HTR-8/SVneo (cell line): Measurements from ENCODE around the gene DDO.

ENCODE experiments used
- DNase-seq: peaks from one replicate; pipeline ENCODE4 v3.0.0; 2011; ENCODE audit warnings: low spot score, mixed read lengths; ENCODE audit not compliant: insufficient read length
- FAIRE-seq: peaks from 2 replicates; lab custom pipeline; 2011; peaks lifted over from hg19 to GRCh38; lab: Jason Lieb, UNC

Gene DDO

GRCh38 chr6:110421749-110422443 is 6.5 kb upstream of the DDO start:
- no peak for DNase-seq
- FAIRE-seq: no peak

GRCh38 chr6:110419028-110419739 is 3.8 kb upstream of the DDO start:
- DNase-seq: no peak
- no peak for FAIRE-seq

- DNase-seq (no peak), FAIRE-seq (no peak)
Observed at GRCh38 chr6:110418594-110418993, 3.2 kb upstream of the DDO start.

- FAIRE-seq: peak; percentile 4
Observed at GRCh38 chr6:110414669-110415068, 706 bp downstream of the DDO start.

GRCh38 chr6:110412360-110412759 is 3.0 kb downstream of the DDO start:
- FAIRE-seq (no peak), DNase-seq (no peak)

More at GRCh38 chr6:110414669-110415068, 706 bp downstream of the DDO start:
- DNase-seq: no peak

- DNase-seq (no peak), FAIRE-seq (no peak)
Observed at GRCh38 chr6:110410511-110410910, 4.9 kb downstream of the DDO start.

GRCh38 chr6:110409794-110410193 is 5.6 kb downstream of the DDO start:
- no peak for FAIRE-seq
- DNase-seq: no peak

- DNase-seq: no peak
- FAIRE-seq: no peak
Observed at GRCh38 chr6:110408901-110409300, 6.5 kb downstream of the DDO start.

GRCh38 chr6:110404607-110405006 is 10.8 kb downstream of the DDO start:
- FAIRE-seq (no peak), DNase-seq (peak; percentile 11)

- FAIRE-seq (no peak), DNase-seq (no peak)
Observed at GRCh38 chr6:110401585-110402176, 13.7 kb downstream of the DDO start.

- DNase-seq (no peak), FAIRE-seq (no peak)
Observed at GRCh38 chr6:110400208-110400607, 15.2 kb downstream of the DDO start.

- FAIRE-seq (no peak), DNase-seq (no peak)
Observed at GRCh38 chr6:110399219-110400071, 15.9 kb downstream of the DDO start.

- FAIRE-seq (no peak), DNase-seq (peak; percentile 21)
Observed at GRCh38 chr6:110398778-110399177, 16.6 kb downstream of the DDO start.

GRCh38 chr6:110395221-110395620 is 20.2 kb downstream of the DDO start:
- no peak for FAIRE-seq
- DNase-seq: no peak

GRCh38 chr6:110394409-110394808 is 21.0 kb downstream of the DDO start:
- no peak for FAIRE-seq
- DNase-seq: no peak

- DNase-seq (no peak), FAIRE-seq (no peak)
Observed at GRCh38 chr6:110392727-110393126, 22.6 kb downstream of the DDO start.

GRCh38 chr6:110390404-110390803 is 25.0 kb downstream of the DDO start:
- no peak for FAIRE-seq

GRCh38 chr6:110389689-110390382 is 25.5 kb downstream of the DDO start:
- FAIRE-seq (no peak), DNase-seq (no peak)

More at GRCh38 chr6:110390404-110390803, 25.0 kb downstream of the DDO start:
- no peak for DNase-seq

- no peak for DNase-seq
- FAIRE-seq: no peak
Observed at GRCh38 chr6:110387986-110388385, 27.4 kb downstream of the DDO start.

- no peak for DNase-seq
- FAIRE-seq: no peak
Observed at GRCh38 chr6:110385458-110385863, 29.9 kb downstream of the DDO start.
